Endothelial cell of umbilical vein (primary cell): ENCODE measurements around the gene KIAA0825. TPM values are rescaled to one million over a fixed set of nuclear protein-coding genes. Genes with fewer than 3 reads are reported as not detected.

Experiments used
- BruUV-seq: library from RNA; stranded (reverse); fragments of 400-500 nt; replicated peaks from 2 replicates; lab custom pipeline; 2021; lab: Mats Ljungman, UMichigan
- CTCF ChIA-PET: fragments of 300-600, 350-600 bp; sonication (Branson Sonifier 250); formaldehyde crosslinking; loops from one replicate; lab custom pipeline; 2021; ENCODE audit warnings: antibody characterized with exemption, inconsistent platforms; lab: Charles Lee
- POLR2A ChIA-PET: fragments of 300-600, 350-600 bp; sonication (Branson Sonifier 250); formaldehyde crosslinking; loops from one replicate; lab custom pipeline; 2021; ENCODE audit warnings: antibody characterized with exemption, inconsistent platforms; lab: Charles Lee
- DNase-seq: peaks from one replicate; pipeline ENCODE4 v3.0.0-alpha.2; 2011; ENCODE audit warnings: low read depth, low spot score
- FAIRE-seq: peaks from 2 replicates; lab custom pipeline; 2011; peaks lifted over from hg19 to GRCh38; lab: Jason Lieb, UNC
- H2AFZ ChIP-seq: 2 replicates; pipeline ENCODE4 v1.6.0; 2012; ENCODE audit warnings: low read depth, low read length, control low read depth, inconsistent platforms
- H3K27ac ChIP-seq: 2 replicates; pipeline ENCODE4 v1.5.1; 2011; ENCODE audit warnings: low read depth, mild to moderate bottlenecking, control low read depth, low read length, moderate library complexity; ENCODE audit not compliant: insufficient read depth
- H3K27me3 ChIP-seq, 2 experiments: 2 replicates each; pipeline versions ENCODE4 v1.6.0 to v1.6.1; 2011; ENCODE audit warnings: low read length in 2 of 2, mixed read lengths in 1 of 2; ENCODE audit not compliant: control insufficient read depth in 2 of 2, insufficient read depth in 2 of 2
- H3K36me3 ChIP-seq, 2 experiments: 2 replicates in 1 of 2; 3 replicates in 1 of 2; pipeline ENCODE4 v1.5.1; 2011; ENCODE audit warnings: low read length in 2 of 2, mild to moderate bottlenecking in 1 of 2, moderate library complexity in 1 of 2; ENCODE audit not compliant: control insufficient read depth in 2 of 2, insufficient read depth in 2 of 2; ENCODE audit errors: extremely low read depth in 1 of 2
- H3K4me1 ChIP-seq: 3 replicates; pipeline ENCODE4 v1.5.1; 2011; ENCODE audit warnings: mild to moderate bottlenecking, low read length; ENCODE audit not compliant: control insufficient read depth, insufficient read depth; ENCODE audit errors: extremely low read depth
- H3K4me2 ChIP-seq: 2 replicates; pipeline ENCODE4 v1.6.1; 2011; ENCODE audit warnings: low read length, control low read depth, mixed read lengths; ENCODE audit not compliant: insufficient read depth
- H3K4me3 ChIP-seq, 3 experiments: fragments of 200-600 bp in 1 of 3; sonication (generic), shearing (Covaris generic) in 1 of 3; replicated peaks in 1 of 3; 2 replicates each; pipeline ENCODE4 v1.5.1; 2011 to 2016; ENCODE audit warnings: control low read depth in 3 of 3, low read length in 3 of 3, mild to moderate bottlenecking in 2 of 3, inconsistent platforms in 1 of 3, low read depth in 1 of 3, moderate library complexity in 1 of 3; ENCODE audit not compliant: insufficient read depth in 1 of 3
- H3K79me2 ChIP-seq: 2 replicates; pipeline ENCODE4 v1.6.0; 2012; ENCODE audit warnings: low read length, inconsistent platforms; ENCODE audit not compliant: control insufficient read depth, insufficient read depth
- H3K9ac ChIP-seq: replicated peaks from 2 replicates; pipeline ENCODE3; 2011; ENCODE audit warnings: low read length, control low read depth; ENCODE audit not compliant: insufficient read depth; ENCODE audit errors: extremely low read depth
- H3K9me1 ChIP-seq: replicated peaks from 3 replicates; pipeline ENCODE4 v1.6.0; 2011; ENCODE audit warnings: mild to moderate bottlenecking, low read length; ENCODE audit not compliant: control insufficient read depth, insufficient read depth; ENCODE audit errors: extremely low read depth
- H3K9me3 ChIP-seq: replicated peaks from 2 replicates; pipeline ENCODE4 v1.5.1; 2012; ENCODE audit warnings: low read length, inconsistent platforms; ENCODE audit not compliant: control insufficient read depth, insufficient read depth
- H4K20me1 ChIP-seq: replicated peaks from 2 replicates; pipeline ENCODE3; 2011; ENCODE audit warnings: mild to moderate bottlenecking, low read length; ENCODE audit not compliant: control insufficient read depth, insufficient read depth; ENCODE audit errors: extremely low read depth
- CTCF ChIP-seq, 2 donors: IDR thresholded peaks; 1 replicate in 1 of 2; 2 replicates in 1 of 2; pipeline ENCODE4 v1.5.1; 2011; ENCODE audit warnings: low read length in 2 of 2, mild to moderate bottlenecking in 2 of 2, moderate library complexity in 2 of 2, control low read depth in 1 of 2, inconsistent platforms in 1 of 2, low read depth in 1 of 2; ENCODE audit not compliant: insufficient read depth in 1 of 2; ENCODE audit errors: extremely low read depth in 1 of 2
- EZH2 ChIP-seq: IDR thresholded peaks from 2 replicates; pipeline ENCODE4 v1.6.1; 2012; ENCODE audit warnings: borderline replicate concordance, low read depth, mild to moderate bottlenecking, moderate library complexity, low read length, inconsistent platforms; ENCODE audit not compliant: severe bottlenecking
- FOS ChIP-seq: IDR thresholded peaks from 2 replicates; pipeline ENCODE4 v1.6.1; 2011; ENCODE audit warnings: mild to moderate bottlenecking, low read length, moderate library complexity, borderline replicate concordance; ENCODE audit not compliant: insufficient read depth
- GATA2 ChIP-seq: IDR thresholded peaks from 2 replicates; pipeline ENCODE4 v1.7.0; 2011; ENCODE audit warnings: low read depth, mild to moderate bottlenecking, moderate library complexity, mixed read lengths, low read length; ENCODE audit not compliant: insufficient read length, insufficient read depth
- JUN ChIP-seq: IDR thresholded peaks from 2 replicates; pipeline ENCODE4 v1.6.1; 2011; ENCODE audit warnings: borderline replicate concordance, low read depth; ENCODE audit not compliant: insufficient read length, insufficient read depth
- MYC ChIP-seq: IDR thresholded peaks from one replicate; pipeline ENCODE4 v1.6.1; 2011; ENCODE audit warnings: mild to moderate bottlenecking, low read depth, low read length
- POLR2A ChIP-seq: IDR thresholded peaks from 2 replicates; pipeline ENCODE4 v1.6.1; 2012; ENCODE audit warnings: low read depth, mild to moderate bottlenecking, control low read depth, low read length
- POLR2AphosphoS5 ChIP-seq: IDR thresholded peaks from 2 replicates; pipeline ENCODE4 v1.6.1; 2012; ENCODE audit warnings: low read depth, mild to moderate bottlenecking, control low read depth, low read length, moderate library complexity; ENCODE audit not compliant: insufficient read depth
- dilution Hi-C: fragments of 300-500 bp; cut with MboI; formaldehyde crosslinking; loops from one replicate; pipeline ENCODE4 v1.15.0; 2019; ENCODE audit warnings: low sequenced_read_pairs; ENCODE audit not compliant: extremely low pct_ligation_motif_present
- intact Hi-C: fragments of 100-400 bp; cut with micrococcal nuclease; formaldehyde crosslinking; loops from one replicate; pipeline ENCODE4 v1.10.0; 2022
- polyA plus RNA-seq, 4 experiments: library from polyadenylated mRNA; depleted of rRNA in 3 of 4; stranded (reverse) in 3 of 4; unstranded in 1 of 4; fragments of >200 nt; gene quantifications; 2 replicates each; pipeline versions ENCODE4 v1.2.1 to v1.2.3, GENCODE V29; 2011 to 2012; ENCODE audit warnings: missing spikeins in 1 of 4
- total RNA-seq: library from RNA; stranded (reverse); gene quantifications from 2 replicates; pipeline ENCODE4 v1.2.3, GENCODE V29; 2021
- TF ChIP-seq, protein P1 (sequence below): IDR thresholded peaks from 2 replicates; pipeline ENCODE4 v1.6.1; 2011; ENCODE audit not compliant: insufficient read depth, insufficient read length

KIAA0825 gene
- total and polyA plus RNA-seq, 2 donors (not counting 3 experiments of a cell fraction or from before 2014, with no cell fraction given) = 0.15 to 1.1 TPM

DNA sequence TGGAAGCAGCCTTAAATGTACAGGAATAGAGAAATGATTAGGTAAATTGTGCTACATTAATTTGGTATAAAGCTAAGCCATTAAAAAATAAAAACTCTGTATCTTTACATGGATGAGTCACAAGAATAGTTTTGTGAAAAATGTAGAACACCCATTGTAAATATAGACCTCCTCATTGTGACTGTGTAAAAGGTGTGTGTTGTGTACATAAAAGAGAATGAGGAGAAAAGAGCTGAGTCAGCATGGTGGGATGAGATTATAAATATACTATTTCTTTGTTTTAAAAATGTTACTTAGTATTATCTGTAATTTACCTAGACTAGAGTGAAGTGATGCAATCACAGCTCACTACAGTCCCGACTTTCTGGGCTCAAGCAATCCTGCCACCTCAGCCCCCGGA lies 250.5 kb downstream of the KIAA0825 start:
- dilution Hi-C loops (no loop called here), intact Hi-C loops (no loop called here)
- Histone ChIP-seq H4K20me1 (no peaks in the 10 kb centered on the region), H3K27me3 (no peaks in the 10 kb centered on the region), H3K9ac (no peak overlapping the region), H3K4me2 (no peak overlapping the region), H3K27ac (no peak overlapping the region), H3K79me2 (no peaks in the 10 kb centered on the region), H3K9me1 (no peaks in the 10 kb centered on the region), H3K36me3 (no peaks in the 10 kb centered on the region), H3K4me1 (no peaks in the 10 kb centered on the region), H2AFZ (no peak overlapping the region), H3K9me3 (no peaks in the 10 kb centered on the region), H3K4me3 (no peak overlapping the region)
- no TSS peak for BruUV-seq
- ChIA-PET POLR2A (no interaction called here), CTCF (no interaction called here)
- TF ChIP-seq MYC (no peak), JUN (no peak), EZH2 (no peak), FOS (no peak), POLR2A (no peak), POLR2AphosphoS5 (no peak), CTCF (IDR thresholded peaks at IDR 0.05; ENCODE audit: extremely low read depth in 1 of 2, insufficient read depth in 1 of 2, low read depth in 1 of 2, low read length in 2 of 2) (no peak), GATA2 (no peak)
- TF ChIP-seq, protein P1, sequence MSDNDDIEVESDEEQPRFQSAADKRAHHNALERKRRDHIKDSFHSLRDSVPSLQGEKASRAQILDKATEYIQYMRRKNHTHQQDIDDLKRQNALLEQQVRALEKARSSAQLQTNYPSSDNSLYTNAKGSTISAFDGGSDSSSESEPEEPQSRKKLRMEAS = no peak
- DNase-seq (no peak), FAIRE-seq (no peak)
